Upper lobe of right lung (tissue), 1 donor: Measurements from ENCODE around the gene UPF1. TPM values are rescaled to one million over a fixed set of nuclear protein-coding genes. Genes with fewer than 3 reads are reported as not detected.

ENCODE experiments used
- ATAC-seq: fragments of 200-7000 bp; cut with Tn5 transposase; one replicate; pipeline ENCODE4 v1.9.1; 2020; ENCODE audit warnings: mild to moderate bottlenecking, moderate library complexity
- DNase-seq: peaks from one replicate; pipeline ENCODE4 v3.0.0-alpha.2; 2020
- H3K27ac ChIP-seq: fragments of 200-600 bp; one replicate; pipeline ENCODE4 v1.8.0; 2022
- H3K27me3 ChIP-seq: fragments of 200-600 bp; one replicate; pipeline ENCODE4 v1.8.0; 2022; ENCODE audit warnings: mild to moderate bottlenecking
- H3K36me3 ChIP-seq: fragments of 200-600 bp; one replicate; pipeline ENCODE4 v1.8.0; 2022
- H3K4me1 ChIP-seq: fragments of 200-600 bp; one replicate; pipeline ENCODE4 v1.8.0; 2022
- H3K4me3 ChIP-seq: fragments of 200-600 bp; one replicate; pipeline ENCODE4 v1.8.0; 2022; ENCODE audit warnings: mild to moderate bottlenecking
- H3K9me3 ChIP-seq: fragments of 200-600 bp; one replicate; pipeline ENCODE4 v1.8.0; 2022
- intact Hi-C: fragments of 100-400 bp; cut with DNase I; formaldehyde crosslinking; loops from one replicate; pipeline ENCODE4 v1.11.0; 2022
- total RNA-seq: library from RNA; stranded (reverse); fragmentation: NEBNext Ultra II Directional; extraction: Animal tissue kit (Norgen Biotek cat#: 25700); gene quantifications from one replicate; pipeline ENCODE4 v1.2.1, GENCODE V29; 2021
- TF ChIP-seq, protein P1 (sequence below): fragments of 200-600 bp; IDR thresholded peaks from one replicate; pipeline ENCODE4 v1.8.0; 2022; ENCODE audit warnings: antibody characterized with exemption
- donor health status: DM: no; HTN: yes; CAD: no; lungs with severe emphysema.

The UPF1 gene
- total RNA-seq, 1 donor from 2014 or later = 80.8 TPM

DNA sequence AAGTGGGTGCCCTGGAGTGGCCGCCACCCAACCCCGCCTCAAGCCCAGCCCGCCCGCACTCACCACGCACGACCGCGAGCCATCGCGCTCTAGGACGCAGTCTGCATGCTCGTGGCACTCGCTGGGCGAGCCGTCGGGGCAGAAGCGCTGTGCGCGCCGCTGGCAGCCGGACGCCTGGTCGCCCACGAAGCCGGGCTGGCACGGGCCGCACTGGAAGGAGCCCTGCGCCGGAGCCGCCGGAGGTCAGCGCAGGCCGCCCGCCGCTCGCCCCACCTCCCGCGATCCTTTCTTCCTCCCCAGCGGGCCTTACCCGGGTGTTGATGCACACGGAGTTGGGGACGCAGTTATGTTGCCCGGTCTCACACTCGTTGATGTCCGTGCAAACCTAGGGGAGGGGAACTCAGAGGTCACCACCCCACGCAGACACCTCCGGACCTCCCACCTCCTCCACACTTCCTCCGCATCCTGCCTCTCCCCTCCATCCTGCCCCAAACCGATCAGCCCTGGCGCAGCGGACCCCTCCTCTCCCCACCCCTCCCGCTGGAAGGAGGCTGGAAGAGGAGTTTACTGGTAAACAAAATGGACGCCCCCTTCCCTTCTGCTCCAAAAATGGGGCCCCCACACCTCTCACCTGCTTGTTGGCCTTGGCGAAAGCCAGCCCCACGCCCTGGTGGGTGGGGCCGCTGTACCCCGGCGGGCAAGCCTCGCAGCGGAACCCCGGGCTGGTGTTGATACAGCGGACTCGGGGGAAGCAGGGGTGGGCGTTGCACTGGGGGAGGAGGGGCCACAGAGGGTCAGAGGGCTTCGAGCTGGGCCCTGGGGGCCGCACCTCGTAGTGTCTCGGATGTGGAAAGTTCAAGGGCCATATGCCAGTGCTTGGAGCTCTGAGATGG, 43.0 kb upstream of the UPF1 start:
- no peak for DNase-seq
- Histone ChIP-seq H3K27ac (no peak overlapping the region), H3K36me3 (no peaks in the 10 kb centered on the region), H3K4me1 (peaks cover 22% of the 10 kb centered on the region), H3K9me3 (no peaks in the 10 kb centered on the region), H3K4me3 (no peak overlapping the region), H3K27me3 (peaks cover 73% of the 10 kb centered on the region)
- TF ChIP-seq, protein P1, sequence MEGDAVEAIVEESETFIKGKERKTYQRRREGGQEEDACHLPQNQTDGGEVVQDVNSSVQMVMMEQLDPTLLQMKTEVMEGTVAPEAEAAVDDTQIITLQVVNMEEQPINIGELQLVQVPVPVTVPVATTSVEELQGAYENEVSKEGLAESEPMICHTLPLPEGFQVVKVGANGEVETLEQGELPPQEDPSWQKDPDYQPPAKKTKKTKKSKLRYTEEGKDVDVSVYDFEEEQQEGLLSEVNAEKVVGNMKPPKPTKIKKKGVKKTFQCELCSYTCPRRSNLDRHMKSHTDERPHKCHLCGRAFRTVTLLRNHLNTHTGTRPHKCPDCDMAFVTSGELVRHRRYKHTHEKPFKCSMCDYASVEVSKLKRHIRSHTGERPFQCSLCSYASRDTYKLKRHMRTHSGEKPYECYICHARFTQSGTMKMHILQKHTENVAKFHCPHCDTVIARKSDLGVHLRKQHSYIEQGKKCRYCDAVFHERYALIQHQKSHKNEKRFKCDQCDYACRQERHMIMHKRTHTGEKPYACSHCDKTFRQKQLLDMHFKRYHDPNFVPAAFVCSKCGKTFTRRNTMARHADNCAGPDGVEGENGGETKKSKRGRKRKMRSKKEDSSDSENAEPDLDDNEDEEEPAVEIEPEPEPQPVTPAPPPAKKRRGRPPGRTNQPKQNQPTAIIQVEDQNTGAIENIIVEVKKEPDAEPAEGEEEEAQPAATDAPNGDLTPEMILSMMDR = no peak
- ATAC-seq = no peak
- intact Hi-C loops = no loop called here

- Histone ChIP-seq H3K9me3 (no peaks in the 10 kb centered on the region), H3K27ac (no peak overlapping the region), H3K36me3 (no peaks in the 10 kb centered on the region), H3K4me3 (peak overlapping the region; percentile 33), H3K4me1 (peaks cover 22% of the 10 kb centered on the region), H3K27me3 (peaks cover 73% of the 10 kb centered on the region)
- ATAC-seq = no peak
- DNase-seq = no peak
- TF ChIP-seq, protein P1 = no peak
- intact Hi-C loops = no loop called here
Measured at GRCh38 chr19:18789422-18789869, 42.3 kb upstream of the UPF1 start.

GRCh38 chr19:18789883-18790565, 41.7 kb upstream of the UPF1 start:
- no peak overlapping the region for H3K27ac ChIP-seq
- TF ChIP-seq, protein P1 = no peak
- peaks cover 22% of the 10 kb centered on the region for H3K4me1 ChIP-seq
- no peaks in the 10 kb centered on the region for H3K9me3 ChIP-seq
- ATAC-seq (peak; percentile 5), DNase-seq (no peak)
- no peaks in the 10 kb centered on the region for H3K36me3 ChIP-seq
- H3K27me3 ChIP-seq = peaks cover 79% of the 10 kb centered on the region
- H3K4me3 ChIP-seq = peak overlapping the region; percentile 33
- intact Hi-C loops = no loop called here

GRCh38 chr19:18790566-18791314, 41.0 kb upstream of the UPF1 start, which contains the start of gene COMP:
COMP (minus strand) TSS chr19:18791305; CDS start chr19:18791269, 36 bp downstream.
- no peak for DNase-seq
- intact Hi-C loops = no loop called here
- H3K4me1 ChIP-seq = peaks cover 18% of the 10 kb centered on the region
- H3K9me3 ChIP-seq = no peaks in the 10 kb centered on the region
- peaks cover 81% of the 10 kb centered on the region for H3K27me3 ChIP-seq
- TF ChIP-seq, protein P1 = no peak
- no peak within 1 kb of the TSS for H3K27ac ChIP-seq
- H3K36me3 ChIP-seq = no peaks in the 10 kb centered on the region
- H3K4me3 ChIP-seq = peak within 1 kb of the TSS; percentile 33
- no peak for ATAC-seq

GRCh38 chr19:18791315-18791678, 40.5 kb upstream of the UPF1 start:
- no peaks in the 10 kb centered on the region for H3K9me3 ChIP-seq
- peaks cover 81% of the 10 kb centered on the region for H3K27me3 ChIP-seq
- no peaks in the 10 kb centered on the region for H3K36me3 ChIP-seq
- intact Hi-C loops = no loop called here
- TF ChIP-seq, protein P1 = no peak
- DNase-seq = no peak
- no peak overlapping the region for H3K4me3 ChIP-seq
- no peak overlapping the region for H3K27ac ChIP-seq
- H3K4me1 ChIP-seq = peaks cover 18% of the 10 kb centered on the region
- ATAC-seq = no peak
